NCI-H2196 (cell line): ENCODE measurements around the gene CYBA.
"Not testable (repeated sequence)": the region's sequence is repeated elsewhere in the genome, so short reads cannot be mapped to it uniquely, and the experiment has no call there.

Source experiments
- DNase-seq: peaks from one replicate; lab custom pipeline; 2025; ENCODE audit not compliant: unreplicated experiment; lab: John Stamatoyannopoulos, UW

CYBA gene

DNA sequence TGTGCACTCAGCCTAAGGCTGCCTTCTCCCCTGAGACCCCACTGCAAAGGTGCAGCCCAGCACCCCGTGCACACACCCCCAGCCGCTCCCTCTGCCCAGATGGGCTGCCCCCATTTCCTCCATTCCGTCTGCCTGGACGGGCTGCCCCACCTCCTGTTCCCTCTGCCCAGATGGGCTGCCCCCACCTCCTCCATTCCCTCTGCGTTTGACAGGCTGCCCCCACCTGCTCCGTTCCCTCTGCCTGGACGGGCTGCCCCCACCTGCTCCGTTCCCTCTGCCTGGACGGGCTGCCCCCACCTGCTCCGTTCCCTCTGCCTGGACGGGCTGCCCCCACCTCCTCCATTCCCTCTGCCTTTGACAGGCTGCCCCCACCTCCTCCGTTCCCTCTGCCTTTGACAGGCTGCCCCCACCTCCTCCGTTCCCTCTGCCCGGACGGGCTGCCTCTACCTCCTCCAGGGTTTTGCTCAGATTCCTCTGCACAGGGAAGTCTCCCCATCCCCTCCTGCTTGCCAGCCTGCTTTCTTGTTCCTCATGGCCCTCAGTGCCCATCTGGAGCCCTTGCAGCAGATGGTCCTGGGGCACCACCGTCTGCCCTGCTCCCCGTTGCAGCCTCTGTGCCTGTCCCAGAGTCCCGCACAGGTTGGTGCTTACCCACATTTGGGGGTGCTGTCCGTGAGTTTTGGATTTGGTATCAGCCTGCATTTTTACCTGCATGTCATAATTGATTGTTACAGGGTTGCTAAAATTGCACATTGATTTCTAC, 35.9 kb downstream of the CYBA start:
- DNase-seq: no peak

DNA sequence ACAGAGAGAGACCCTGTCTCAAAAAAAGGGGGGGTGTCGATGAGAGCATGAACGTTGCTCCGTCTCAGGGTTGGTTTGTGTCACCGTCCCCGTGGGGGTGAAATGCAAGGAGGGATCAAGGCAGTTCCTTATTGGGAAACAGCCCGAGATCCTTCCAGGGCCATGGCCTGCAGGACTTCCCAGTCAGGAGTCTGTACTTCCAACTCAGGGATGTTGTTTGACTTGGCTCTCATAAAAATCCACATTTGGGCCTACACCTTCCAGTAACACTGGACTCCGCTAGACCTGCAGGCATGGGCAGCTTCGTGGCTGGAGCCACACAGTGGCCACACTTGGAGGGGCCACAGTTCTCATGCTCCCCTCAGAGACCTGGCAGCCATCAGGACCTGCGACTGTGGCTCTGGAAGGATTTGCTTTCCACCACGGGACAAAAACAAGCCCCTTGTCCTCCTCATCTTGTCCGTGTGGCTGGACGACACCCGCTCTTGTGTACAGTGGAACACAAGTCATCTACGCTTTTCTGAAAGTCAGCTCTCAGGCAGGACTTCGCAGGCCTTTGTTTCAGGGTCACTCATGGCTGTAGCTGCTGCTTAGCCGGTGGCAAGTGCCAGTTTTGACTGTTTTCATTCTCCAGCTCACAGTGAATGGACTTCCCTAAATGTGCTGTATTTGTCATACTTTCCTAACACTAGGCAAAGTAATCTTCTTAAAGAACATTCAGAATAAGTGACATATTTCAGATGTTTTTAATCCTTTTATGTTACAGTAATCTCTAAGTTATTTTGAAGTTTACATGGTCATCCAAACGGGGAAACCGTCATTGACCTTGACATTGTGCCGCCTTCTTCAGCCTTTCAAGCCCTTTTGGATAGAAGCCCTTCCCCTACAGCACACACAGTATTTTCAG, 36.7 kb downstream of the CYBA start:
- DNase-seq: no peak

GRCh38 chr16:88613293-88613692, 37.6 kb downstream of the CYBA start:
- DNase-seq: no peak

GRCh38 chr16:88610909-88611812, 39.7 kb downstream of the CYBA start:
- no peak for DNase-seq

DNA sequence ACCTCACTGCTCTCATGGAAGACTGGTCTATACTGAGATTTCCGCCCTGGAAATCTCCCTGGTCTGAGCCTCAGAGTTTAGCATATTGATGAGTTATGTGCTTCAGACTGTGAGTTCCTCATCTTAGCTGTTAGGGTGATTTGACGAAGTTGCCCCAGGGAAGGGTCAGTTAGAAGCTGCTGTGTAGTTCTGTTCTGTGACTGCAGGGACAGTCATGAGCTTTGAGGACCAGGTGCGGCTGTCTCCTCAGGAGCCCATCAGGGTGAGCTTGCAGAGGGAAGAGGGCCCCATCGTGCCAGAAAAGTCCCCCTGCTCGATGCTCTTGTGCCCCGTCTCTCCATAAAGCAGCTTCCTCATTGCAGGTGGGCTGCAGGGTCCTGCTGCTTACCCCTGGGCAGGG, 40.8 kb downstream of the CYBA start:
- no peak for DNase-seq

- DNase-seq: not testable (repeated sequence)
These were observed 41.4 kb downstream of the CYBA start for GRCh38 chr16:88609426-88609825.

GRCh38 chr16:88608076-88608475, 42.8 kb downstream of the CYBA start:
- no peak for DNase-seq

- DNase-seq: no peak
These were observed 44.6 kb downstream of the CYBA start for GRCh38 chr16:88606148-88606757.

- no peak for DNase-seq
These were observed 45.4 kb downstream of the CYBA start for GRCh38 chr16:88605186-88606147.

- DNase-seq: peak; percentile 3
These were observed 48.8 kb downstream of the CYBA start for GRCh38 chr16:88602091-88602490.

DNA sequence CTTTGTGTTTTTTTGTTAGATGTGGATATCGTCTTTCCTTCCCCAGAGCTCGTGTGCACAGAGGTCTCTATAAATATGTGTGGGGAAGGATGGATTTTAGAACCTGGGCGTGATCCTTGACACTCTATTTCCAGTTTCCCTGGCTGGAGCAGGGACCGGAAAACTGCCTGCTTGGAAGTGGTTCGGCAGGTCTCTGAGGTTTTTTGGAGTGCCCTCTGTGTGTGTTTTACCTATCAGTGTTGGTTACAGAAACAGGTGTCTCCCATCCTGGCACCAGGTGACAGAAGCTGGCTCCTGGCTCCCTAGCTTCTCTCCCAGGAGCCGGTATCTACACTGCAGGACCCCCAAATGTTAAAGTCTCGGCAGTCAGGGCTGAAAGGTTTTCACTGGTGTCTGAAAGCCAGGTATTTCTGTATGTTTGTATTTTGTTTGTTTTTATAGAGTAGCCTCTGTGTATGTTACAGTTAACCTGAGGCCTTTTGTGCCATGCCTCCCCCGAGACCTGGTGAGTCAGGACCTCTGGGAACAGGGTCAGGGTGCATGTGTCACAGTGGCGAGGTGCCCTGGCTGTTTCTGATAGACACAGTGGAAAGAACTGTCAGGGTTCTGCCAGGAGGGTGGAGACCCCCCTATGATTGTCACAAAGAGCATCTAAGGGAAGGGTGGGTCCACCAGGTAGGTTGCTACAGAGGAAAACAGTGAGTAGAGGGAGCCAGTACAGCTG, 49.4 kb downstream of the CYBA start:
- DNase-seq: peak; percentile 13

- DNase-seq: no peak
These were observed 50.3 kb downstream of the CYBA start for GRCh38 chr16:88600539-88600896.

GRCh38 chr16:88599825-88600538, 50.9 kb downstream of the CYBA start:
- DNase-seq: peak; percentile 2

GRCh38 chr16:88599092-88599733, 51.6 kb downstream of the CYBA start:
- no peak for DNase-seq

- peak; percentile 12 for DNase-seq
These were observed 52.9 kb downstream of the CYBA start for GRCh38 chr16:88597856-88598491.

DNA sequence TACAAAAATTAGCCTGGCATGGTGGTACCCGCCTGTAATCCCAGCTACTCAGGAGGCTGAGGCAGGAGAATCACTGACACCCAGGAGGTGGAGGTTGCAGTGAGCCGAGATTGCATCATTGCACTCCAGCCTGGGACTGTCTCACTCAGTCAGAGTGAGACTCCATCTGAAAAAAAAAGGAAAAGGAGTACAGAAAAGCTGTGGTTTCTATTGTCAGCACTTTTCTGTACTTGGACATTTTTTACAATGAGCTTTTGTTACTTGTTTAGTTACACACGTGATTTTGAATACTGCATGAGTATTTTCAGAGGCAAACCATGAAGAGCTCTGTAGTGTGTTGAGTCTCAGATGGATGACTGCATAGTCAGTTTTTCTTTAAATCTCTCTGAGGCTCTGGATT, 54.4 kb downstream of the CYBA start:
- no peak for DNase-seq

GRCh38 chr16:88595921-88596320, 54.9 kb downstream of the CYBA start:
- DNase-seq: no peak
